IPS-15b (cell line): ENCODE data around the gene PIGU.

Source experiments
- H3K27me3 ChIP-seq: one replicate; pipeline ENCODE4 v1.6.1; 2013; ENCODE audit warnings: low read length; ENCODE audit not compliant: control insufficient read depth, insufficient read depth
- H3K36me3 ChIP-seq: one replicate; pipeline ENCODE4 v1.6.1; 2013; ENCODE audit warnings: low read length; ENCODE audit not compliant: control insufficient read depth, insufficient read depth
- H3K4me1 ChIP-seq: one replicate; pipeline ENCODE4 v1.6.1; 2013; ENCODE audit warnings: mild to moderate bottlenecking, low read length; ENCODE audit not compliant: control insufficient read depth, insufficient read depth
- H3K4me3 ChIP-seq: one replicate; pipeline ENCODE4 v1.5.1; 2013; ENCODE audit warnings: low read depth, low read length
- H3K9ac ChIP-seq: one replicate; pipeline ENCODE4 v1.6.1; 2013; ENCODE audit warnings: low read depth, mild to moderate bottlenecking, low read length
- H3K9me3 ChIP-seq: one replicate; pipeline ENCODE4 v1.6.1; 2013; ENCODE audit warnings: mild to moderate bottlenecking, low read length; ENCODE audit not compliant: control insufficient read depth, insufficient read depth

Gene PIGU

GRCh38 chr20:34643928-34644327 lies 33.0 kb downstream of the PIGU start:
- Histone ChIP-seq H3K27me3 (no peaks in the 10 kb centered on the region), H3K9ac (no peak overlapping the region), H3K4me3 (no peak overlapping the region), H3K4me1 (no peaks in the 10 kb centered on the region), H3K9me3 (no peaks in the 10 kb centered on the region), H3K36me3 (no peaks in the 10 kb centered on the region)

GRCh38 chr20:34642009-34642408 lies 34.9 kb downstream of the PIGU start:
- H3K9ac ChIP-seq, result no peak overlapping the region
- H3K4me1 ChIP-seq, result no peaks in the 10 kb centered on the region
- H3K4me3 ChIP-seq, result no peak overlapping the region
- no peaks in the 10 kb centered on the region for H3K36me3 ChIP-seq
- no peaks in the 10 kb centered on the region for H3K27me3 ChIP-seq
- H3K9me3 ChIP-seq, result no peaks in the 10 kb centered on the region

GRCh38 chr20:34639755-34640222 lies 37.1 kb downstream of the PIGU start:
- Histone ChIP-seq H3K9ac (no peak overlapping the region), H3K4me3 (no peak overlapping the region), H3K36me3 (peaks cover 3% of the 10 kb centered on the region), H3K27me3 (no peaks in the 10 kb centered on the region), H3K9me3 (no peaks in the 10 kb centered on the region), H3K4me1 (no peaks in the 10 kb centered on the region)

- no peak overlapping the region for H3K4me3 ChIP-seq
- no peaks in the 10 kb centered on the region for H3K4me1 ChIP-seq
- no peaks in the 10 kb centered on the region for H3K27me3 ChIP-seq
- H3K9ac ChIP-seq, result no peak overlapping the region
- H3K9me3 ChIP-seq, result no peaks in the 10 kb centered on the region
- peaks cover 3% of the 10 kb centered on the region for H3K36me3 ChIP-seq
Measured at GRCh38 chr20:34638532-34638931, 38.4 kb downstream of the PIGU start.

GRCh38 chr20:34638039-34638292 lies 38.9 kb downstream of the PIGU start:
- no peaks in the 10 kb centered on the region for H3K9me3 ChIP-seq
- no peaks in the 10 kb centered on the region for H3K4me1 ChIP-seq
- H3K4me3 ChIP-seq, result no peak overlapping the region
- H3K27me3 ChIP-seq, result no peaks in the 10 kb centered on the region
- H3K9ac ChIP-seq, result no peak overlapping the region
- peaks cover 3% of the 10 kb centered on the region for H3K36me3 ChIP-seq

GRCh38 chr20:34637245-34638038 lies 39.5 kb downstream of the PIGU start:
- no peak overlapping the region for H3K9ac ChIP-seq
- no peak overlapping the region for H3K4me3 ChIP-seq
- H3K4me1 ChIP-seq, result no peaks in the 10 kb centered on the region
- no peaks in the 10 kb centered on the region for H3K9me3 ChIP-seq
- H3K36me3 ChIP-seq, result peaks cover 3% of the 10 kb centered on the region
- H3K27me3 ChIP-seq, result no peaks in the 10 kb centered on the region

- no peaks in the 10 kb centered on the region for H3K9me3 ChIP-seq
- peaks cover 3% of the 10 kb centered on the region for H3K36me3 ChIP-seq
- no peak overlapping the region for H3K9ac ChIP-seq
- no peak overlapping the region for H3K4me3 ChIP-seq
- H3K4me1 ChIP-seq, result no peaks in the 10 kb centered on the region
- no peaks in the 10 kb centered on the region for H3K27me3 ChIP-seq
Measured at GRCh38 chr20:34636648-34637047, 40.2 kb downstream of the PIGU start.

- Histone ChIP-seq H3K4me1 (no peaks in the 10 kb centered on the region), H3K9me3 (no peaks in the 10 kb centered on the region), H3K4me3 (no peak overlapping the region), H3K27me3 (no peaks in the 10 kb centered on the region), H3K36me3 (peaks cover 3% of the 10 kb centered on the region), H3K9ac (no peak overlapping the region)
Measured at GRCh38 chr20:34634392-34634791, 42.5 kb downstream of the PIGU start.

GRCh38 chr20:34632870-34633452 lies 43.9 kb downstream of the PIGU start:
- Histone ChIP-seq H3K9me3 (no peaks in the 10 kb centered on the region), H3K36me3 (peaks cover 3% of the 10 kb centered on the region), H3K9ac (no peak overlapping the region), H3K27me3 (no peaks in the 10 kb centered on the region), H3K4me1 (no peaks in the 10 kb centered on the region), H3K4me3 (no peak overlapping the region)

GRCh38 chr20:34629904-34630303 lies 47.0 kb downstream of the PIGU start:
- H3K9me3 ChIP-seq, result no peaks in the 10 kb centered on the region
- H3K9ac ChIP-seq, result no peak overlapping the region
- H3K4me3 ChIP-seq, result no peak overlapping the region
- no peaks in the 10 kb centered on the region for H3K4me1 ChIP-seq
- H3K27me3 ChIP-seq, result no peaks in the 10 kb centered on the region
- no peaks in the 10 kb centered on the region for H3K36me3 ChIP-seq

GRCh38 chr20:34629342-34629741 lies 47.5 kb downstream of the PIGU start:
- Histone ChIP-seq H3K4me1 (no peaks in the 10 kb centered on the region), H3K36me3 (no peaks in the 10 kb centered on the region), H3K27me3 (no peaks in the 10 kb centered on the region), H3K4me3 (no peak overlapping the region), H3K9ac (no peak overlapping the region), H3K9me3 (no peaks in the 10 kb centered on the region)

- Histone ChIP-seq H3K9ac (no peak overlapping the region), H3K4me3 (no peak overlapping the region), H3K36me3 (no peaks in the 10 kb centered on the region), H3K4me1 (no peaks in the 10 kb centered on the region), H3K9me3 (no peaks in the 10 kb centered on the region), H3K27me3 (no peaks in the 10 kb centered on the region)
Measured at GRCh38 chr20:34628026-34628425, 48.9 kb downstream of the PIGU start.
